Heart right ventricle (tissue), 16 donors: Measurements from ENCODE around the gene ZGLP1. TPM values are rescaled to one million over a fixed set of nuclear protein-coding genes. Genes with fewer than 3 reads are reported as not detected.

Experiments
- ATAC-seq, 8 donors: fragments of 200-7000 bp; cut with Tn5 transposase; one replicate each; pipeline ENCODE4 v1.9.1; 2020; ENCODE audit warnings: mild to moderate bottlenecking in 8 of 8, moderate library complexity in 8 of 8, moderate number of reproducible peaks in 1 of 8
- DNase-seq, 2 donors: peaks; one replicate each; pipeline ENCODE4 v3.0.0-alpha.2; 2020
- H3K27ac ChIP-seq, 10 donors: fragments of 200-600 bp; sonication (generic) in 2 of 10; one replicate each; pipeline versions ENCODE4 v1.5.0 to v1.8.0; 2020 to 2022; ENCODE audit warnings: mild to moderate bottlenecking in 3 of 10
- H3K27me3 ChIP-seq, 7 donors: fragments of 200-600 bp; one replicate each; pipeline ENCODE4 v1.8.0; 2021 to 2022; ENCODE audit warnings: mild to moderate bottlenecking in 2 of 7
- H3K36me3 ChIP-seq, 9 donors: fragments of 200-600 bp; sonication (generic) in 1 of 9; one replicate each; pipeline versions ENCODE4 v1.5.0 to v1.8.0; 2020 to 2022; ENCODE audit warnings: mild to moderate bottlenecking in 2 of 9
- H3K4me1 ChIP-seq, 9 donors: fragments of 200-600 bp; sonication (generic) in 1 of 9; one replicate each; pipeline versions ENCODE4 v1.5.0 to v1.8.0; 2020 to 2022; ENCODE audit warnings: mild to moderate bottlenecking in 4 of 9
- H3K4me3 ChIP-seq, 10 donors: fragments of 200-600 bp; sonication (generic) in 2 of 10; one replicate each; pipeline versions ENCODE4 v1.5.0 to v1.8.0; 2020 to 2022; ENCODE audit warnings: mild to moderate bottlenecking in 7 of 10, moderate library complexity in 2 of 10
- H3K9me3 ChIP-seq, 11 donors: fragments of 200-600 bp in 10 of 11; sonication (generic) in 2 of 11; one replicate each; pipeline versions ENCODE4 v1.5.0 to v1.8.0; 2013 to 2022; ENCODE audit warnings: mild to moderate bottlenecking in 2 of 11, control low read depth in 1 of 11, moderate library complexity in 1 of 11
- CTCF ChIP-seq, 9 donors: fragments of 200-600 bp; sonication (generic) in 2 of 9; IDR thresholded peaks; one replicate each; pipeline versions ENCODE4 v1.5.0 to v1.8.0; 2021 to 2022; ENCODE audit warnings: antibody characterized with exemption in 9 of 9, mild to moderate bottlenecking in 5 of 9, moderate library complexity in 1 of 9
- WGBS, 2 donors: extraction: QIAGEN DNeasy Blood & Tissue Kit; methylation state at CpG; one replicate each; pipeline ENCODE4 v1.1.7; 2013; ENCODE audit warnings: inconsistent platforms in 1 of 2; 5-methylcytosine and 5-hydroxymethylcytosine counted together
- intact Hi-C, 10 donors: fragments of 100-400 bp; cut with DNase I; formaldehyde crosslinking; loops; one replicate each; pipeline versions ENCODE4 v1.11.1 to v1.14.2; 2022
- polyA plus RNA-seq, 2 donors: library from polyadenylated mRNA; stranded (reverse); fragments of 200-250 nt; gene quantifications; one replicate each; pipeline ENCODE4 v1.2.3, GENCODE V29; 2013
- total RNA-seq, 10 donors: library from RNA; stranded (reverse); fragmentation: NEBNext Ultra II Directional in 3 of 10; extraction: Animal tissue kit (Norgen Biotek cat#: 25700) in 3 of 10; gene quantifications; one replicate each; pipeline versions ENCODE4 v1.2.1 to v1.2.4, GENCODE V29; 2021 to 2023
- donor health status: Arrhythmogenic right ventricular cardiomyopathy.
- donor health status: ischemic (EF 13 %, LVEDD 7.1; RV severe dilation, severe dysfunction).
- donor health status: healthy with polysubstance abuse.
- donor health status: DM: no; HTN: yes; CAD: no.
- donor health status: DM: no; HTN: no; CAD: no.
- donor health status: ischemic (EF 25% LVEDD 6.9; RV normal size, moderate dysfunction).
- donor health status: ischemic (EF 25% LVEDD 5.7; RV mildly dilated, moderate dysfunction).
- donor health status: healthy.
- donor health status: DM: yes; HTN: yes; CAD: no.
- donor health status: Ischemic cardiomyopathy.
- donor health status: ischemic (EF 35%, LVEDD 5.7; RV mildly dilated, moderate dysfunction).
- donor health status: nonischemic (EF 11% LVEDD 7.7; RV severe dilation, severe dysfunction).
- donor health status: DM: yes; HTN: yes; CAD: no.
- donor health status: PGD.
- donor health status: ischemic (EF 29% LVEDD 5.4; RV normal size, mild dysfunction).
- donor health status: nonischemic (EF 23%, LVEDD 6.1; RV moderate dilation, normal function).

ZGLP1 gene
- total and polyA plus RNA-seq, 12 donors, result 0.34 to 8.9 (median 0.89) TPM

GRCh38 chr19:10290357-10290875, 19.2 kb downstream of the ZGLP1 start:
- WGBS, 2 donors, result 1% methylated on average over 30 of the region's 30 CpGs
- peaks cover 0 to 9% (median 2%) of the 10 kb centered on the region in 9 donors for H3K36me3 ChIP-seq
- ATAC-seq (peak in 1 of 8 donors; percentile 3), DNase-seq (no peak)
- TF ChIP-seq CTCF (IDR thresholded peaks at IDR 0.05), result no peak
- H3K9me3 ChIP-seq, result no peaks in the 10 kb centered on the region
- H3K27ac ChIP-seq, result no peak overlapping the region
- H3K27me3 ChIP-seq, result peaks cover 28 to 86% (median 83%) of the 10 kb centered on the region in 7 donors
- H3K4me3 ChIP-seq, result peak overlapping the region in 9 of 10 donors; percentile 32 to 56 (median 41)
- intact Hi-C loops, result no loop called here
- peaks cover 23 to 99% (median 80%) of the 10 kb centered on the region in 9 donors for H3K4me1 ChIP-seq

- Histone ChIP-seq H3K36me3 (peaks cover 0 to 14% (median 7%) of the 10 kb centered on the region in 9 donors), H3K4me1 (peaks cover 23 to 98% (median 78%) of the 10 kb centered on the region in 9 donors), H3K4me3 (peak within 1 kb of the TSS; percentile 25 to 56 (median 40)), H3K27ac (no peak within 1 kb of the TSS), H3K9me3 (no peaks in the 10 kb centered on the region), H3K27me3 (peaks cover 28 to 81% (median 78%) of the 10 kb centered on the region in 7 donors)
- TF ChIP-seq CTCF (IDR thresholded peaks at IDR 0.05), result no peak
- DNase-seq, result no peak
- intact Hi-C loops, result loop anchor here in 2 of 10 donors (5.0 kb wide), 2 partner anchors 37 to 42 kb away; partner anchors contain the start of gene RAVER1 (in 1 of the 2)
- 1 to 2% methylated on average over 36 to 45 of the region's 45 CpGs for WGBS, 2 donors
- no peak for ATAC-seq
Observed at GRCh38 chr19:10289836-10290356, 19.7 kb downstream of the ZGLP1 start, which contains the start of gene ICAM5. Gene ICAM5 (plus strand): TSS chr19:10289952. CDS start chr19:10290044, 92 bp downstream.

- peaks cover 0 to 20% (median 13%) of the 10 kb centered on the region in 9 donors for H3K36me3 ChIP-seq
- H3K4me1 ChIP-seq, result peaks cover 23 to 93% (median 77%) of the 10 kb centered on the region in 9 donors
- ATAC-seq, result no peak
- H3K27me3 ChIP-seq, result peaks cover 25 to 75% (median 72%) of the 10 kb centered on the region in 7 donors
- peak overlapping the region in 9 of 10 donors; percentile 25 to 56 (median 41) for H3K4me3 ChIP-seq
- H3K27ac ChIP-seq, result no peak overlapping the region
- no peaks in the 10 kb centered on the region for H3K9me3 ChIP-seq
- no peak for TF ChIP-seq CTCF (IDR thresholded peaks at IDR 0.05)
- intact Hi-C loops, result loop anchor here in 2 of 10 donors (5.0 kb wide), 2 partner anchors 38 to 43 kb away; partner anchors contain the start of gene RAVER1 (in 1 of the 2)
- DNase-seq, result no peak
- WGBS, 2 donors, result 1% methylated on average over 50 of the region's 50 CpGs
Observed at GRCh38 chr19:10289167-10289835, 20.3 kb downstream of the ZGLP1 start.

GRCh38 chr19:10288662-10289166, 20.9 kb downstream of the ZGLP1 start:
- 7 to 8% methylated on average over 23 of the region's 23 CpGs for WGBS, 2 donors
- peak overlapping the region in 6 of 10 donors; percentile 32 to 56 (median 49) for H3K4me3 ChIP-seq
- no peak for DNase-seq

More at GRCh38 chr19:10288662-10289166, 20.9 kb downstream of the ZGLP1 start:
- peaks cover 19 to 69% (median 66%) of the 10 kb centered on the region in 7 donors for H3K27me3 ChIP-seq
- no peak for TF ChIP-seq CTCF (IDR thresholded peaks at IDR 0.05)
- H3K9me3 ChIP-seq, result no peaks in the 10 kb centered on the region
- no peak overlapping the region for H3K27ac ChIP-seq
- no peak for ATAC-seq
- intact Hi-C loops, result loop anchor here in 2 of 10 donors (5.0 kb wide), 2 partner anchors 39 to 44 kb away; partner anchors contain the start of gene RAVER1 (in 1 of the 2)
- H3K4me1 ChIP-seq, result peaks cover 23 to 90% (median 77%) of the 10 kb centered on the region in 9 donors
- peaks cover 0 to 26% (median 18%) of the 10 kb centered on the region in 9 donors for H3K36me3 ChIP-seq
